ENCODE measurements around the gene FOXN1.
"Not testable (repeated sequence)": the region's sequence is repeated elsewhere in the genome, so short reads cannot be mapped to it uniquely, and the experiment has no call there.

FOXN1 gene

GRCh38 chr17:28549236-28550132, 43.3 kb downstream of the FOXN1 start:
- DNase-seq = peak; percentile 62

- no peak for DNase-seq
Observed at GRCh38 chr17:28550858-28551257, 44.7 kb downstream of the FOXN1 start.

- DNase-seq = no peak
Observed at GRCh38 chr17:28551421-28552175, 45.5 kb downstream of the FOXN1 start.

GRCh38 chr17:28552176-28552999, 46.2 kb downstream of the FOXN1 start, which contains the start of gene UNC119:
Gene UNC119, minus strand, starts transcription at chr17:28552624. Its CDS starts 67 bp downstream, at chr17:28552557.
- DNase-seq = peak; percentile 72

- no peak for DNase-seq
Observed at GRCh38 chr17:28553000-28553505, 46.9 kb downstream of the FOXN1 start.

- no peak for DNase-seq
Observed at GRCh38 chr17:28554565-28554964, 48.4 kb downstream of the FOXN1 start.

- DNase-seq = no peak
Observed at GRCh38 chr17:28555022-28555421, 48.9 kb downstream of the FOXN1 start.

GRCh38 chr17:28563475-28563874, 57.3 kb downstream of the FOXN1 start:
- DNase-seq = no peak

- no peak for DNase-seq
Observed at GRCh38 chr17:28567604-28568003, 61.5 kb downstream of the FOXN1 start.

GRCh38 chr17:28569446-28569845, 63.3 kb downstream of the FOXN1 start:
- no peak for DNase-seq

GRCh38 chr17:28570716-28571360, 64.7 kb downstream of the FOXN1 start:
- DNase-seq = peak; percentile 46

- DNase-seq = peak; percentile 93
Observed at GRCh38 chr17:28571361-28572122, 65.4 kb downstream of the FOXN1 start, which contains the start of gene PIGS. Gene PIGS, minus strand, starts transcription at chr17:28571524. Its CDS starts 28 bp downstream, at chr17:28571496.

- no peak for DNase-seq
Observed at GRCh38 chr17:28572259-28573039, 66.3 kb downstream of the FOXN1 start.

GRCh38 chr17:28573040-28573380, 66.9 kb downstream of the FOXN1 start:
- DNase-seq = no peak

GRCh38 chr17:28573521-28573920, 67.4 kb downstream of the FOXN1 start:
- DNase-seq = no peak

- DNase-seq = no peak
Observed at GRCh38 chr17:28573966-28574480, 67.9 kb downstream of the FOXN1 start.

GRCh38 chr17:28574526-28574925, 68.4 kb downstream of the FOXN1 start:
- DNase-seq = peak; percentile 17

GRCh38 chr17:28575126-28575795, 69.1 kb downstream of the FOXN1 start:
- no peak for DNase-seq

GRCh38 chr17:28576016-28576415, 69.9 kb downstream of the FOXN1 start:
- not testable (repeated sequence) for DNase-seq
